Skeletal muscle satellite cell (primary cell): ENCODE data around the gene TTC39A.

Experiments used
- H3K27me3 ChIP-seq: 2 replicates; pipeline ENCODE4 v1.7.0; 2013; ENCODE audit warnings: low read length; ENCODE audit not compliant: control insufficient read depth, insufficient read depth
- H3K36me3 ChIP-seq: 2 replicates; pipeline ENCODE4 v1.7.0; 2013; ENCODE audit warnings: mild to moderate bottlenecking, control low read depth, low read length; ENCODE audit not compliant: insufficient read depth
- H3K4me1 ChIP-seq: 2 replicates; pipeline ENCODE4 v1.7.0; 2013; ENCODE audit warnings: low read length; ENCODE audit not compliant: control insufficient read depth, insufficient read depth
- H3K4me2 ChIP-seq: 2 replicates; pipeline ENCODE4 v1.7.0; 2013; ENCODE audit warnings: mild to moderate bottlenecking, low read length
- H3K4me3 ChIP-seq: 2 replicates; pipeline ENCODE4 v1.7.0; 2013; ENCODE audit warnings: low read length
- H3K9ac ChIP-seq: 2 replicates; pipeline ENCODE4 v1.7.0; 2013; ENCODE audit warnings: mild to moderate bottlenecking, low read depth, low read length, moderate library complexity
- H3K9me3 ChIP-seq: replicated peaks from 2 replicates; pipeline ENCODE4 v1.7.0; 2013; ENCODE audit warnings: mild to moderate bottlenecking, control low read depth, low read length

TTC39A gene

DNA sequence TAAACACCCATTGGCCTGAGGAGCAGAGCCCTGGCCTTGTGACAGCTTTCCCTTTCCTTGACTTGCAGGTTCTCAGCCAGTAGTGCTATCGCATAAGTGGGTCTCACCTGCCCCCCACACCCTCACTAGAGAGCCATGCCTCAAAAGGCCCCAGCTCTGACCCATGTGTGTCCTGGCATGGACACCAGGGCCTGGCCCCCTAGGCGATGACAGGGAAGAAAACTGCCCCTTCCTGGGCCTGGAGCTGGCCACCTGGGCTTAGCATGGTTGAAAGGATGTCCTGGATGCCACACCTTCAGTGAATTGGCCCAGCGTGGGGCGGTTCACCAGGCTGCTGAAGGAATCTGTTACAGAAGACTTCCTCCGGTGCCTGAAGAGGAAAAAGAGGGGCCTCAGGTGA lies 18.5 kb downstream of the TTC39A start:
- Histone ChIP-seq H3K4me3 (no peak overlapping the region), H3K36me3 (no peaks in the 10 kb centered on the region), H3K4me2 (no peak overlapping the region), H3K9ac (no peak overlapping the region), H3K9me3 (no peaks in the 10 kb centered on the region), H3K27me3 (no peaks in the 10 kb centered on the region), H3K4me1 (peaks cover 12% of the 10 kb centered on the region)

DNA sequence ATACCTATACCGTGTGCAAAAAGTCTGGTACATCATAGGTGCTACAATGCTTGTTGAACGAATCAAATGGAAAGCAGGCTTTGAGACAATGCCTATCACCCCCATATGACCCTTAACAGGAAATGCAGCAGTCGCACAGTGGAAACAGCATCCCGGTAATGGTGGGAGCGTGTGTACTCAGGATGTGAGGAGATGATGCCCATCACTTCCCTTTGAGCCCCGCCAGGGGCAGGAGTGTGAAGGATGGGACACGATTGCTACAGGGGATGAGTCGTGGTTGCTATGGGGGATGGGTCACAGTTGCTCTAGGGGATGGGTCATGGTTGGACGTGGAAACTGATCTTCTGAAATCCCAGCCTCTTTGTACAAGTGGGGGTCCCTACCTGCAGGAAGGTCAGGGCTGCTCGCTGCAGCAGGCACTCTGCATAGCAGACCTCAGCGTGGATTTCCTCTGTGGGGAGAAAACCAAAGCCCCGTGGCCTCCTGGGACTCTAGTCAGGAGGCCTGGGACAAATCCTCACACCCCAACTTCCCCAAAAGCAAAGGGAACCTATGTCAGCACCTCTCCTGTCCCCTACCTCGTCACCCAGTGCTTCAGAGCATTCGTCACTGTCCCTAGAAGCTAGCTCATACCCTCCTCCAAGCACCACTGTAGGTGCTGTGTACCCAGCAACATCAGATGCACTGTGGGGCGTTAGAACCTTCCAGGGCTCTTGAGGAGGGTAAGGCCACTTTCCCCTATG lies 19.3 kb downstream of the TTC39A start:
- H3K4me3 ChIP-seq, result no peak overlapping the region
- peaks cover 12% of the 10 kb centered on the region for H3K4me1 ChIP-seq
- no peak overlapping the region for H3K9ac ChIP-seq
- no peaks in the 10 kb centered on the region for H3K27me3 ChIP-seq
- H3K4me2 ChIP-seq, result no peak overlapping the region
- H3K9me3 ChIP-seq, result no peaks in the 10 kb centered on the region
- H3K36me3 ChIP-seq, result no peaks in the 10 kb centered on the region

DNA sequence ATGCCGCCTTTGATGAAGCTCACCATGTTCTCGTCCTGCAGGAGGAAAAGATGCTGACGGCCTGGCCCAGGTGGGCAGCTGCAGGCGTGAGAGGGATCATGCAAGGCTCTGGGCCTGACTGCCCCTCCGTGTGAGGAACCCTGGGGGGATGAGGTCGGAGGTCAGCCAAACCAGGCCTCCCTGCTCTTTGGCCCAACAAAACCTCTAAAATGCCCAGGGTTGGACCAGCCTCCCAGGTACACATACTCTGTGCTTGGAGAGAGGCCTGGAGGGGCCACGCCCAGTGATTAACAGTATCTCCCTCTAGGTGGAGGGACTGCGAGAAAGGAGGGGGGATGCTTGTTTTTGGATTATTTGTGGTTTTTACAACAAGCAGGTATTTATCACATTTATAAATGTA lies 21.1 kb downstream of the TTC39A start:
- H3K4me2 ChIP-seq, result no peak overlapping the region
- H3K4me3 ChIP-seq, result no peak overlapping the region
- H3K9ac ChIP-seq, result no peak overlapping the region
- H3K27me3 ChIP-seq, result no peaks in the 10 kb centered on the region
- H3K4me1 ChIP-seq, result peaks cover 7% of the 10 kb centered on the region
- H3K9me3 ChIP-seq, result no peaks in the 10 kb centered on the region
- no peaks in the 10 kb centered on the region for H3K36me3 ChIP-seq

DNA sequence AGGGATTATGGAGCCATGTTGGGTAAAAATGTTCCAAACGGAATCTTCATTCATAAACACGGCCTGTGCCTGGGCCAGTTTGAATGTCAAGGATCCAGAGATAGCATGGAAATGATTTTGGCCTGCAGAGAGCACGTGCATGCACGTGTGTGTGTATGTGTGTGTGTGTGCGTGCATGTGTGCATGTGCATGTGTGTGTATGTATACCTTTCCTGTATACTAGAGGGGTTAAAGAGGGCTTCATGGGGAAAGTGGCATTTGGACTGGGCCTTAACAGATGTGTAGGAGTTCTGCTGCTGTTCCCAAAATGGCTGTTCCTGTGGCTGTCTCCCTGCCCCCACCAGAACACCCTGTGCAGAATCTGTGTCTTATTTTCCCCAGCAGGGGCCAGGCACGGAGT lies 21.7 kb downstream of the TTC39A start:
- Histone ChIP-seq H3K4me1 (peaks cover under 1% of the 10 kb centered on the region), H3K36me3 (no peaks in the 10 kb centered on the region), H3K4me2 (no peak overlapping the region), H3K9ac (no peak overlapping the region), H3K4me3 (no peak overlapping the region), H3K9me3 (no peaks in the 10 kb centered on the region), H3K27me3 (no peaks in the 10 kb centered on the region)

DNA sequence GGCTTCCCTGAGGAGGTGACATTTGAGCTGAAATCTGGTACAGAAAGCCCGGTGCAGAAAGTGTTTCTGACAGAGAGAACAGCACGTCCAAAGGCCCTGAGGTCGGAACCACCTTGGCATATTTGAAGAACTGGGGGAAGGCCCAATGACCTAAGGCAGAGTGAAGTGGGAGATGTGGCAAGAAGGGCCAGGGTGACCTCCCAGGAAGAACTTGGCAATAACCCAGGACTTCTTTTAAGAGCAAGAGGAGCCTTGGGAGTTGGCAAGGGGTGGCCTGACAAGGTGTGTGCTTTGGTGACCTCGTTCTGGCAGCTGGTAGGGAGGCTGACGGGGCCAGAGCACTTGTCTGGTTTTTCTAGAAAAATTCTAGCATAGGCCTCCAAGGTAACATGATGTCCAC lies 23.4 kb downstream of the TTC39A start:
- no peak overlapping the region for H3K4me2 ChIP-seq
- no peaks in the 10 kb centered on the region for H3K36me3 ChIP-seq
- no peak overlapping the region for H3K4me3 ChIP-seq
- H3K9me3 ChIP-seq, result no peaks in the 10 kb centered on the region
- no peaks in the 10 kb centered on the region for H3K4me1 ChIP-seq
- H3K27me3 ChIP-seq, result no peaks in the 10 kb centered on the region
- no peak overlapping the region for H3K9ac ChIP-seq

DNA sequence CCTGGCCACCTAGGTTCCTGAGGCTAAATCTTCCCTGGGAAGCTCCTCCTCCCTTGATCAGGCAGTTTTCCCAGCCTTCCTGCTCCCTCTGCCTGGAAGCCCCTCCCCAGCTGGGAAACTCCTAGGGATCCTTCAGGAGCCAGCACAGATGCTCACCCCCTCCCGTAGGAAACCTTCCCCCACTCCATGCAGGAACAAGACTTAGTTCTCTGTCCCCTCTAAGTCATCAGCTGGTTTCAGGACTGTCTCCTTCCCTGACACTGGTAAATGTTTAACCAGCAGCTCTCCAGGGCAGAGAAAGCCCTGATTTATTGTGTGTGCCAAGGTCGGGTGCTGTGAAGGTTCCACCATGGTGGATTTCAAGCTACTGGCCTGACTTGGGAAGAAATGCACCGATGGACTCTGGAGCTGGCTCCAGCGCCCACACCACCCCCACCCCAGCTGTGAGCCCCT lies 25.0 kb downstream of the TTC39A start:
- Histone ChIP-seq H3K4me3 (no peak overlapping the region), H3K9ac (no peak overlapping the region), H3K9me3 (no peaks in the 10 kb centered on the region), H3K4me1 (no peaks in the 10 kb centered on the region), H3K27me3 (no peaks in the 10 kb centered on the region), H3K36me3 (no peaks in the 10 kb centered on the region), H3K4me2 (no peak overlapping the region)

DNA sequence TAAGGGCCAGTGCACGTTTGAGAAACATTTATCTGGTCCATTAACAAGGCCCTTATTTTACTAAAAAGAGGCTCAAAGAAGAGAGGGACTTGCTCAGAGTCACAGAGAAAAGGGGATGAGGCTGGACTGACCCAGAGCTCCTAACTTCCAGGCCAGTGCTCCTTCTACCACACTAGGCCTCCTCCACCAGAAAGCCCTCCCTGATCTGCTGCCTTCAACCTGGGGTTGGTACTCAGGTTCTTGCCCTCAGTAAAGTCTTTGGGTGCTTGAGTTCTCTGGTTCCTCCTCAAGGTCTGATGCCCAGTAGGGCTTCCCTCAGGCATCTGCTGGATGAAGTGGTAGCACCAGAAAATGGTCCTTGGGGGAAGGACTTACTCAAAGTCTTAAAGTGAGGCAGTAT lies 26.0 kb downstream of the TTC39A start:
- no peaks in the 10 kb centered on the region for H3K36me3 ChIP-seq
- no peaks in the 10 kb centered on the region for H3K4me1 ChIP-seq
- H3K4me3 ChIP-seq, result no peak overlapping the region
- no peak overlapping the region for H3K9ac ChIP-seq
- H3K27me3 ChIP-seq, result no peaks in the 10 kb centered on the region
- H3K4me2 ChIP-seq, result no peak overlapping the region
- H3K9me3 ChIP-seq, result no peaks in the 10 kb centered on the region

DNA sequence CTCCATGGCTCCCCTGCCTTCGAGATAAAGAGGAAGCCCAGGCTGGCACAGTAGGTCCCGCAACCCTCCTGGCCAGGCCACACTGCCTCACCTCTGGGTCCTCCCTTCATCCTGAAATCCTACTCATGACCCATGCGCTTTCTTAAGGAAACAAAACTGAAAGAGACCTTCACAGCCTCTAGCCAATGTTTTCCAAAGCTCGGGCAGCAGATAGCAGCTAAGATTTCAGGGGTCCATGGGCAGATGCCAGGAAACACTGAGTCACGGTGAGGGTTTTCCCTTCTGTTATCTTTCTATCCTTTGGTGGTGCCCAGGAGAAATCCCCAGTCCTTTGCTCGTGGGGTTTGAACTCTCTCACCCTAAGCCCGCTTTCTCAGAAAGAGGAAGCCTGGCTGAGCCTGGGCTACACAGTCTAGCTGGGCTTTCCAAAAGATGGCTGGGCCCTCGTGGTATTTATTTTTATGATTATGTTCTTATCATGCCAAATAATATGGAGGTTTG lies 26.6 kb downstream of the TTC39A start:
- H3K9me3 ChIP-seq, result no peaks in the 10 kb centered on the region
- H3K36me3 ChIP-seq, result no peaks in the 10 kb centered on the region
- H3K27me3 ChIP-seq, result no peaks in the 10 kb centered on the region
- no peak overlapping the region for H3K4me2 ChIP-seq
- no peaks in the 10 kb centered on the region for H3K4me1 ChIP-seq
- no peak overlapping the region for H3K9ac ChIP-seq
- no peak overlapping the region for H3K4me3 ChIP-seq

DNA sequence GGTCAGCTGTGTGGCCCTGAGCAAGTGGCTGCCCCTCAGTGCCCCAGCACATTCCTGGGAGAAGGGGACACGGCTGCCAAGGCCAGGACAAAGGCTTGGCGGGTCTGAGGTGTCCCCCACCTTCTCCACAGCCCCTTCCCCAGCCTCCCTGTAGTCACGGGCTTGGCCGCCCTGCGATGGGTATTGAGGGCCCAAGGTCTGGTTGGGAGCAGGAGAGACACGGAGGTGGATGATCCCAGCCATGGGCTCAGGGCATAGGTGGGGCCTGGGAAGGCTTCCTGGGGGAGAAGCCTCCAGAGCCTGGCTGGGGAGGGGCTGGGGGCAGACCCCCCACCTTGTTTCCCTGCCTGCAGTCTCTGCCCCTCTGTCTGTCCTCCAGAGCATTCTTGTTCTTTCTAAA lies 27.0 kb downstream of the TTC39A start:
- no peaks in the 10 kb centered on the region for H3K36me3 ChIP-seq
- no peak overlapping the region for H3K9ac ChIP-seq
- no peak overlapping the region for H3K4me2 ChIP-seq
- no peaks in the 10 kb centered on the region for H3K27me3 ChIP-seq
- no peak overlapping the region for H3K4me3 ChIP-seq
- no peaks in the 10 kb centered on the region for H3K9me3 ChIP-seq
- no peaks in the 10 kb centered on the region for H3K4me1 ChIP-seq

DNA sequence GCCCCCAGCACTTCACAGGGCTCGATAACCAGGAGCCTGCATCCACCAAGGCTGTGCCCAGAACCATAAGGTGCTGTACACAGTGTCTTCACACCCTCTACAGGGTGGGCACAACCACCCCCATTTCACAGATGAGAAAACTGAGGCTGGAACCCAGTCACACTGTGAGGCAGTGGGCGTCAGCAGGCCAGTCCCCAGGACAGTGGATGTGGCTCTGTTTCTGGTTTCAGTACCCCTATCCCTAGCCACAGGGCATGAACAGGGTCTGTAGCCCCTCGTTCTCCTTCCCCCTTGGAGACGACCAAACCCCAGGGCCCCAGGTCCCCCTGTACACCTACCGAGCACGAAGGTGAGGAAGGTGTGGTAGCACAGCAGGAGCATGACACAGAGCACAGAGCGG lies 27.6 kb downstream of the TTC39A start:
- Histone ChIP-seq H3K9me3 (no peaks in the 10 kb centered on the region), H3K9ac (no peak overlapping the region), H3K4me3 (no peak overlapping the region)

DNA sequence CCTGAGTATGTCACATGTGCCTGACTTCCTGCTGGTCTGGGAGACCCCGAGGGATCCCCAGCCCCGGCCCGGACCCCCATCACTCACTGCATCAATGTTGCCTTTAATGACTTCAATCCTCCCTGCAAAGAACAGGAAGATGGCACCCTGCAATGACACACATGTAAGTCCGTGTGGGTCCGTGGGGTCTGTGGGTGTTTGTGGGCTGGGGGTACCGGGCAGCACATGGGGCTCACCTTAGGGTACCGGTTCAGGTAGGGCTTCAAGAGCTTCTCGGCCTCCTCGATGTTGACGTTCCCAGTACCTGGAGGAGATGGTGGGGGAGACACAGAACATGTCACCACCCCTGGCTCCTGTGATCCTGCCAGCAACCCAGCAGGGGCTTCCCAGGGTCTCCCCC lies 28.1 kb downstream of the TTC39A start:
- Histone ChIP-seq H3K4me2 (no peak overlapping the region), H3K4me1 (peaks cover 2% of the 10 kb centered on the region), H3K4me3 (no peak overlapping the region), H3K9me3 (no peaks in the 10 kb centered on the region), H3K36me3 (no peaks in the 10 kb centered on the region), H3K9ac (no peak overlapping the region), H3K27me3 (no peaks in the 10 kb centered on the region)

More for the DNA sequence above, 27.6 kb downstream of the TTC39A start:
- no peaks in the 10 kb centered on the region for H3K36me3 ChIP-seq
- no peaks in the 10 kb centered on the region for H3K27me3 ChIP-seq
- no peak overlapping the region for H3K4me2 ChIP-seq
- H3K4me1 ChIP-seq, result no peaks in the 10 kb centered on the region

DNA sequence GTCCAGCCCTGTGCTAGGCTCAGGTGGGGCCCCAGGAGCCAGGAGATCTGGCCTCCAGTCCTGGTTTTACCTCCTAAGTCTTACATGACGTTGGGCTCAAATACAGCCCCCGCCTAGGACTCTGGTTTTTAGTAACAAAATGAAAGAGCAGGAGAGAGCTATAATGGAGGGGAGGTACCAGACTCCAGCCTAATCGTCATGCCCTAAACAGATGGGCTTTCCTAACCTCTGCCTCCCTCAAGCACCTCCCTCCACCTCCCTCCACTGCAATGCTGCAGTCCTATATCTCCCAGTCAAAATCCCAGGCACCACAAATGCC lies 28.6 kb downstream of the TTC39A start:
- Histone ChIP-seq H3K9me3 (no peaks in the 10 kb centered on the region), H3K4me2 (no peak overlapping the region), H3K4me1 (peaks cover 6% of the 10 kb centered on the region), H3K4me3 (no peak overlapping the region), H3K9ac (no peak overlapping the region), H3K36me3 (no peaks in the 10 kb centered on the region), H3K27me3 (no peaks in the 10 kb centered on the region)
